ENCODE data around the gene ACAA1.
"Not testable (repeated sequence)": the region's sequence is repeated elsewhere in the genome, so short reads cannot be mapped to it uniquely, and the experiment has no call there.

ACAA1 gene, protein sequence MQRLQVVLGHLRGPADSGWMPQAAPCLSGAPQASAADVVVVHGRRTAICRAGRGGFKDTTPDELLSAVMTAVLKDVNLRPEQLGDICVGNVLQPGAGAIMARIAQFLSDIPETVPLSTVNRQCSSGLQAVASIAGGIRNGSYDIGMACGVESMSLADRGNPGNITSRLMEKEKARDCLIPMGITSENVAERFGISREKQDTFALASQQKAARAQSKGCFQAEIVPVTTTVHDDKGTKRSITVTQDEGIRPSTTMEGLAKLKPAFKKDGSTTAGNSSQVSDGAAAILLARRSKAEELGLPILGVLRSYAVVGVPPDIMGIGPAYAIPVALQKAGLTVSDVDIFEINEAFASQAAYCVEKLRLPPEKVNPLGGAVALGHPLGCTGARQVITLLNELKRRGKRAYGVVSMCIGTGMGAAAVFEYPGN

DNA sequence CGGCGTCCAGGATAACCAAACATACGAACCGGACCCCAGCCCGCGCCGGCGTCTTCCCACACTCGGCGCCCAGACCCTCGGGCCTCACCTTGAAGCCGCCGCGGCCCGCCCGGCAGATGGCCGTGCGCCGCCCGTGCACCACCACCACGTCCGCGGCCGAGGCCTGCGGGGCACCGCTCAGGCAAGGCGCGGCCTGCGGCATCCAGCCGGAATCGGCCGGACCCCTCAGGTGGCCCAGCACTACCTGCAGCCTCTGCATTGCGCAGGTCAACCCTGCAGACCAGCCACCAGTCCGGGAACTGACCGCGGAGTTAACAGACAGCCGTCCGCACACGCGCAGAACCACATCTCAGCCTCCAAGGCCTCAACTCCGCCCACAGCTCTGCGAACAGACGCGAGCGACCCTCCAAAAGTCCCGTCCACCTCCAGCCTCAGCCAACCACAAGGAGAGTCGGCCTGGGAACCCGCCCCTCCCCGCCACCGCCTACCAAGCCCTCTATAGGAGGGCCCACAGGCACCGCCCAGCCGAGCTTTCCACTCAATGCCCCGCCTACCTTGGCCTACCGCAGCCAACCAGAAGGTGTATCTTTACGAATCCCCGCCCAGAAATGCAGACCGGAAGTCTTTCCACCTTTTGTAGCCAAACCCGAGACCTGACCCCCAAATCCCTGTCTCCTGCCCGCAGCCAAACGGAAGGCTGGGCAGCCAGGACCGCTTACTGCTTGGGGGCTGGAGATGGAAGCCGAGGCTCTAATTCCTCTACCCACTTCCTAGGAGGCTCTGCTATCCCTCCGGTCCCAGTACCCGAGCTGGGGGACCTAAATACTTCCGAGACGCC, at the start of gene ACAA1:
Gene ACAA1 (minus strand): TSS at position 351 of the 838 bp plus-strand sequence. CDS start 92 bp downstream, at position 259.
- peak; percentile 94 to 96 for DNase-seq (ENCODE audit: low read depth in 1 of 2, low spot score in 1 of 2)

DNA sequence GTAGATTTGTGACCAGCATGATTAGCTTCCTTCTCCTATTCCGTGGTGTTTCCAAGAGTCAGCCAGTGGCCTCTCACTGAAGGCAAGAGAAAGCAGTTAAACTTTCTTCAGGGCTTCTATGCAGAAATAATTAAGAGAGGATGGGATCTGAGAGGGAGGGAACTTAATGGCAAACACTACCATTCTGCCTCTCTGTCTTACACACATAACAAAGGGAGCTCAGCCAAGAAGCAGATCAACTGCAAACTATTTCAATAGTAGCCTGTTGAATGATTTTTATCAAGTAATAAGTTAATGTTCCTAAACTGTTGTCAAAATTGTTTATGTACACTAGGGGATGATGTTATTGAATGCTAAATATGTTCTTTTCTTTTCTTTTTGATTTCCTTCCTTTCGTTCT, 40.3 kb upstream of the ACAA1 start:
- DNase-seq (ENCODE audit: low read depth in 1 of 2, low spot score in 1 of 2), result no peak

DNA sequence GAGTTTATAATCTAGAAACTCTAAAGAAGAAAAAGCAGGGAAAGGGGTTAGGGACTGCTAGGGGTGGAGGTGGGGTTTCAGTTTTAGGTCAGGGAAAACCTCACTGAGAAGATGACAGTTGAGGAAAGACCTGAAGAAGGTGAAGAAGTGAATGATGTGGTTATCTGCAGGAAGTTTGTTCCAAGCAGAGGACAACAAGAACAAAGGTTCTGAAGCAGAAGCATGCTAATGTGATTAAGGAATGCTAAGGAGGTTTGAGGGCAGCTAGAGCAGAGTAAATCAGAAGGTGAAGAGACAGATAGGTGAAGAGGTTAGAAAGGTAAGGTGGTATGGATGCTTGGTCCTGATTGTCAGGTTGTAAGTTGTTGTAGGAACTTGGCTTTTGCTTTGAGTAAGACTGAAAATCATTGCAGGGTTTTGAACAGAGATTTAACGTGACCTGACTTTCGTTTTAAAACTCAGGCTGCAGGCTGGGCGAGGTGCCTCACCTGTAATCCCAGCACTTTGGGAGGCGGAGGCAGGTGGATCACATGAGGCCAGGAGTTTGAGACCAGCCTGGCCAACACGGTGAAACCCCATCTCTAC, 37.0 kb upstream of the ACAA1 start:
- no peak for DNase-seq (ENCODE audit: low read depth in 1 of 2, low spot score in 1 of 2)

DNA sequence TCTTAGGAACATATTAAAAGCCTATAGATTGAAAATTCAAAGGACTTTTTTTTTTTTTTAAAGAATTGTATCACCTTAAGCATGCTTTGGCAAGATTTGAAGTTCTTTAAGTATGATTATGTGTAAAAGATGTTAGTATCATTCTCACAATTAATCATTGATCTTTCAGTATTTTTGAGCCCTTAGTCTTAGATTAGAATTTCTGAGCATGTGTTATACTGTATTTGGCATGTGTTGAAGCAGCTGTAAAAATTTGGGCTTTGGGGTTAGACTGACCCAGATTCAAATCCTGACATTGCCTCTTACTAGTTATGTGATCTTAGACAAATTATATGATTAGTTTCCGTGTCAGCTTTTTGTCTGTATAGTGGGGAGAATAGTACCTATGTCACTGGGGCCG, 34.7 kb upstream of the ACAA1 start:
- no peak for DNase-seq (ENCODE audit: low read depth in 1 of 2, low spot score in 1 of 2)

DNA sequence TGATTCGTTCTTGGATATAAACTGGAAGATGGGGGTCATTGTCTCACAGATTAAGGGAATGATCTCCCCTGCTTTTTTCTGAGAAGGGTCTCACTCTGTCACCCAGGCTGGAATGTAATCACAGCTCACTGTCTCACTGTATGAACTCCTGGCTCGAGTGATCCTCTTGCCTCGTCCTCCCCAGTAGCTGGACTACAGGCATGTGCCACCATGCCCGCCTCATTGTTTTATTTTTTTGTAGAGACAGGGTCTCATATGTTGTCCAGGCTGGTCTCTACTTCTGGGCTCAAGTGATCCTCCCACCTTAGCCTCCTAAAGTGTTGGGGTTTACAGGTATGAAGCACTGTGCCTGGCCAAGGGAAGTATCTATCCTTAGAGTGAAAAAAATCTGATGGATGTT, 33.8 kb upstream of the ACAA1 start:
- no peak for DNase-seq (ENCODE audit: low read depth in 1 of 2, low spot score in 1 of 2)

DNA sequence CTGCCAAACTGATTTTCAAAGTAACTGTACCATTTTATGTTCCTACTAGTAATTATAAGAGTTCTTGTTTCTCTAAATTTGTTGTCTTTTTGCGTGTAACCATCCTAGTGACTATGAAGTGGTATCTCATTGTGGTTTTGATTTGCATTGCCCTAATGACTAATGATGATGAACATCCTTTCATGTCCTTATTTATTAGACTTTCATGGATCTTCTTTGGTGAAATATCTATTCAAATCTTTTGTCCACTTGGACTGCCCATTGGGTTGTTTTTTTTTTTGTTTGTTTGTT, 32.0 kb upstream of the ACAA1 start:
- no peak for DNase-seq (ENCODE audit: low read depth in 1 of 2, low spot score in 1 of 2)

DNA sequence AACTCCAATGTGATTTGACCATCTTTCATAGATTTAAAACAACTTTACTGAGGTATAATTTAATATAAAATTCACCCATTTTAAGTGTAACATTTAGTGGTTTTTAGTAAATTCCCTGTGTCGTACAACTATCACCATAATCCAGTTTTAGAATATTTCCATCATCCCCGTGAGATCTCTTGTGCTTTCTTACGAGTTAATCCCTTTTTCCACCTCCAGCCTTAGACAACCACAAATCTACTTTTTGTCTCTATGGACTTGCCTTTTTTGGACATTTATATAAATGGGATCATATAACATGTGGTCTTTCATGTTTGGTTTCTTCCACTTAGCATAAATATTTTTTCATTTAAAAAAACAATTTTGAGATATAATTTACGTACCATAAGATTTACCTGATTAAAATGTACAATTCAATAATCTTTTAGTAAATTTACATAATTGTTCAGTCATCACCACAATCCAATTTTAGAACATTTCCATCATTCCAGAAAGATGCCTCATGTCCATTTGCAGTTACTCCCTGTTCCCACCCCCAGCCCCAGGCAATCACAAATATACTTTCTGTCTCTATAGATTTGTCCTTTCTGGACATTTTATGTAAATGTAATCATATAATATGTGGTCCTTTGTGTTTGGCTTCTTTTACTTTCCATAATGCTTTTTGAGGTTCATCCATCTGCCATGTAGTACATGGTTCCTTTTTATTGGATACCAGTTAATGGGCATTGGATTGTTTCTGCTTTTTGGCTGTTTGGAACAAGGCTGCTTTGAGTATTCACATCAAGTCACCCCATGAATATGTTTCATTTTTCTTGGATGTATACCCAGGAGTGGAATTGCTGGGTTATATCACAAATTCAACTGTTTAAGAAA, 31.5 kb upstream of the ACAA1 start:
- DNase-seq (ENCODE audit: low read depth in 1 of 2, low spot score in 1 of 2), result no peak

DNA sequence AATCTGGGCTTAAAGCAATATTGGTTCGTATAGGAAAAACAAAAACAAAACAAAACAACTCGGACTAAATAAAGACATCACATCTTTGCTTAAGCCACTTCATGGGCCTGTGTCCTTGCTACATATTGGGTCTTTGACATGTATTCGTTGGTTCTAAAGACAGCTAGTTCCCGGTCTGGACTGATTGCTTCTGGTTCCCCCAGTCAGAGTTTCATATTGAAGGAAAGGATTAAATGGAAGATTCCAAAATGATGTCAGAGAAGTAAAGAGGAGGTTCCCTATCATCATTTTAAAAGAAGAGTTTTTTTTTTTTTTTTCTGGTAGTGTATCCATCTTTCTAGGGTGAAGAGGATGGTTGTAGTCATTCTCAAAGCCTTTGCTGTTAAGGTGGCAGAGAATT, 30.7 kb upstream of the ACAA1 start:
- DNase-seq (ENCODE audit: low read depth in 1 of 2, low spot score in 1 of 2), result no peak

DNA sequence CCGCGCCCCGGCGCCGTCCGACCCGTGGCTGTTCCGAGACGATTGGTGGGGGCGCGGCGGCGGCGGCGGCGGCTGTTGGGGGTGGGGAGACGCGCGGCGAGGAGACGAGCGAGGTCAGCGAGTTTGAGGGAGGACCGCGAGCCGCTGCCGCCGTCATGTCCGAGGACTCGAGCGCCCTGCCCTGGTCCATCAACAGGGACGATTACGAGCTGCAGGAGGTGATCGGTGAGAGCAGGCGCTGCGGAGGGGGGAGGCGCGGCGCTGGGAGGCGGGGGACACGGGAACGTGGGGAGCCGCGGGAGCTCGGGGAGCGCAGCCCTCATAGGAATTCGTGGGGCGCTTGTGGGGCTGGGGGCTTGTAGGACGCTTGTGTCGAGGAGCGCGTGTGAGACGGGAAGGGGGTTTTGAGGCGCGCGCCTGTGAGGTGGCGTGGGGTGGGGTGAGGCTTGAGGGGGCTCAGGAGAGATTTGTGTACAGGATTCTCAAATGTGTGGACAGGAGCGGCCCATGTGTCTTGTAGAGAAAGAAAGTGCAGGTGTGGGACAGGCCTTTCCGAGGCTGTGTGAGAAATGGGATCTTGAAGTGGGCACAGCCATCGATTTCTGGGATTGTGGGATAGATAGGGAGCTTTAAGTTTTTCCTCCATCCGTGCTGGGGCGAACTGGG, 28.9 kb upstream of the ACAA1 start:
- no peak for DNase-seq (ENCODE audit: low read depth in 1 of 2, low spot score in 1 of 2)

DNA sequence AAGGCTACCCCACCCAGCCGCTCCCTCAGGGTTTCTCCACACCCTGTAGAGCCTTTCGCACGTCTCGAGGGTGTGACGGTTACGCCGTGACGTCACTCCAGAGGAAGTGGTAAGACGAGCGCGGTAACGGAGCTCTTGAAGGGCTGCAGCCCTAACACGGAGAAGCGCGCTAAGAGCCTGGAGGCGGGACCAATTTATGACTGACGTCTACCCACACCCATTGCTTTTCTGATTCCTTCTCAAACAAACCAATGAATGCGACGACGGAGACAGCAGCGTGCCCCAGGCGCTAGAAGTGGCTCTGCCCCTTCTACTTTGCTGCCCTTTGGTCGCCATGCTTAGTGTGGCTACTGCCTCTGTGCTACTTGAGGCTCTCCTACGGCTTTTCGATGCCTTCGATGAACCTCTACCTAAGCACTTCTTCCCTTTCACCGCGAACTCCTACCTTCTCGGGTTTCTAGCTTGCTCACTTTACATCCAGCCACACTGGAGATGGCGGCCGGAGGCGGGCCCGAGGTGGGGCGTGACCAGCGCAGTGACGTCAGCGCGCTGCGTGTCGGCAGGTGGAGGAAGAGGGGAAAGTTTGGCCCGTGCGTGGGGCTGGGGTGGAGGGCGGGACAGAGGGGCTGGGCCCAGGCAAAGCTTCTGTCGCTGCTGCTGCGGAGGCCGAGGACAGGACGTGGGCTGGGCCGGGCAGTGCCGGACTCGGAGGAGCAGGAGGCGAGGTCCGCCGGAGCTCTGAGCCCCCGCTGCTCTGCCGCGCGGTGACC, 28.2 kb upstream of the ACAA1 start, which contains the start of gene OXSR1:
Gene OXSR1 (plus strand): TSS at position 586 of the 770 bp plus-strand sequence. CDS start 340 bp downstream, outside the sequence.
- peak; percentile 91 to 92 for DNase-seq (ENCODE audit: low read depth in 1 of 2, low spot score in 1 of 2)

DNA sequence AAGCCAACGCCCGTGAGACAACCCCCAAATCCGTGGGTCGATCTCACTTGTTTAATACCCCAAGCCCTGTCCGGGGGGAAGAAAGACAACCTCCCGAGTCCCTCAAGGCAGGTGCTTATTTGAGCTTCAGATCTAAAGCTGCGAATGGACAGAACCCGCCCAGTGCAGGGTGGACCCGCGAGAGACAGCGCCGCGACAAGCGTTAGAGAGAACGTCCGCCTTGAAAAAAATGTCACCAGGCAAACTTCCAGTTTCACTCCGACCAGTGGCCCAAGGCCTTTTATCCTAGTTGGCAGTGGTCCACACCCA, 27.7 kb upstream of the ACAA1 start:
- no peak for DNase-seq (ENCODE audit: low read depth in 1 of 2, low spot score in 1 of 2)

DNA sequence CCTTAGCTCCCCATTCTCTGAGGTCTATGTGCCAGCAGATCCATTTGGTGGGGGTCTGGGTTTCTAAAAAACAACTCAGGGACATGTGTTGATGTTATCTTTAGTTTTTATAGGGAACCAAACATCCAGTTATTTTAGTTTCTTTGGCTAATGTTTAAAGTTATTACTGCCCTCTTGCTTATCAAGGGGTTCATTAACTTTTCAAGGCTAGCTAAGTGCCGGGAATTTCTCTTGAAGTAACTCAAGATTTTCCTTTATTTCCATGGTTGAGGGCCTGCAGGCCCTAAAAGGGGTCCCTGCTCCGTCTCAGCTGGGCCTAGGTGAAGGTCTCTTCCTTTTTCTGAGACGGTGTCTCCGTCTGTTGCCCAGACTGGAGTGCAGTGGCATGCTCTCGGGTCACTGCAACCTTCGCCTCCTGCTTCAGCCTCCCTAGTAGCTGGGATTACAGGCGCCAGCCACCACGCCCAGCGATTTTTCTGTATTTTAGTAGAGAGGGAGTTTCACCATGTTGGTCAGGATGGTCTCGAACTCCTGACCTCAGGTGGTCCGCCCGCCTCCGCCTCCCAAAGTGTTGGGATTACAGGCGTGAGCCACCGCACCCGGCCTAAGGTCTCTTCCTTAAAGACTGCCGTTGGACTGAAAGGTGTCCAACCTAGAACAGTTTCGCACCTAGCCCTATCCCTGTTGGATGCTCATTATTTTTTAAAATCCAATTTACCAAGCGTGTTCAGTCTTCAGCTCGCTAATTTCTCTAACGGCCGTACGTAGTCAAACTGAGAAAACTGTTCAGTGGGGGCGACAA, 27.1 kb upstream of the ACAA1 start:
- no peak for DNase-seq (ENCODE audit: low read depth in 1 of 2, low spot score in 1 of 2)

DNA sequence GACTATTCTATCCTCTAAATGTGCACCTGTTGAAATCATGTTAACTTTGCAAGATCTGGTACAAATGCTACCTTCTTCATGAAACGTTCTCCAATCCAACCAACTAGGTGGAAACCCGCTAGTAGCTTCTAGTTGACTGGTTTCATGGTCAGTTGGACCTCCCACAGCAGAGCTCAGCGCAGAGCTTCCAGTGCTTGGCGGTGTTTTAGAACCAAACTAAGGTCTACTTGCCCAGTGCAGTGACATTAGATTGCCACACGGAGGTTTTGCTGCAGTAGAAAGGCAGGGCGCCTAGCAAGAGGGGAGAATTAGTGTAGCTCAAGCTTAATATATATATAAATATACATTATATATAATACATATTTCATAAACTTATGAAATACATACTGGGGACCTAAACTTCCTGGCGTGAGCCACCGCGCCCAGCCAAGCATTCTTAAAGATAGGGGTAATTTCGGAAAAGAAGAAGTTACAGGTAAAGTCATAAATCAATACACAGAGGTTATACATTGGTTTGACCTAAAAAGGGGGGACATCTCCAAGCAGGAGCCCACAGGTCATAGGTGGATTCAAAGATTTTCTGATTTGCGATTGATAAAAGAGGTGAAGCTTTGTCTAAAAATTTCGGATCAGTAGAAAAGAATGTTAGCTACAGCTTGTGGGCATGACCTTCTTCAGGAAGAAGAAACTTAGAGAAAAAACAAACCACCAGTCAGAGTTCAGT, 26.4 kb upstream of the ACAA1 start:
- no peak for DNase-seq (ENCODE audit: low read depth in 1 of 2, low spot score in 1 of 2)

DNA sequence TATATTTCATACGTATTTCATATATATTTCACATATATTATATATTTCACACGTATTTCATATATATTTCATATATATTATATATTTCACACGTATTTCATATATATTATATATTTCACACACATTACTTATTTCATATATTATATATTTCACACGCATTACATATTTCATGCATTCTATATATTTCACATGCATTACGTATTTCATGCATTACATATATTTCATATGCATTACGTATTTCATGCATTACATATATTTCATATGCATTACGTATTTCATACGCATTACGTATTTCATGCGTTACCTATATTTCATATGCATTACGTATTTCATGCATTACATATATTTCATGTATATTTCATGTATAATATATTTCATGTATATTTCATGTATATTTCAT, 23.8 kb upstream of the ACAA1 start:
- DNase-seq (ENCODE audit: low read depth in 1 of 2, low spot score in 1 of 2), result not testable (repeated sequence)

DNA sequence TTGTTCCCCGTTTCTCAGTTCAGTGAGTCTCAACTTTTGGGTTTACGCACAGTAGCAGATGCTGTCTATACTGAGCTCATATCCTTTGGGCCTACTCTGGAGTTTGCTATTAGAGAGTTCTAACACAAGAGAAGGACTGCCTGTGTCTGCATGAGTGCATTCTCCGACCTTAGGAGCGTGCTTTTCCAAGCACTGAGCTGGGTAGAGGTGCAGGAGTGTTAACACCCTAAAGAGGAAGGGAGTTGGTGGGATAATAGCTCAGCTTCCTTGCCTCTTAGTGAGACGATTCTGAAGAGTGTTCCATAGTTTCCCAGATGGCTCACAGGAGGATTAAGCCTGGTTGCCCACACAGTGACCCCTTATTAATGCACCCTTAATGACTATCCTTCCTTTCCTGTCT, 21.5 kb upstream of the ACAA1 start:
- no peak for DNase-seq (ENCODE audit: low read depth in 1 of 2, low spot score in 1 of 2)

DNA sequence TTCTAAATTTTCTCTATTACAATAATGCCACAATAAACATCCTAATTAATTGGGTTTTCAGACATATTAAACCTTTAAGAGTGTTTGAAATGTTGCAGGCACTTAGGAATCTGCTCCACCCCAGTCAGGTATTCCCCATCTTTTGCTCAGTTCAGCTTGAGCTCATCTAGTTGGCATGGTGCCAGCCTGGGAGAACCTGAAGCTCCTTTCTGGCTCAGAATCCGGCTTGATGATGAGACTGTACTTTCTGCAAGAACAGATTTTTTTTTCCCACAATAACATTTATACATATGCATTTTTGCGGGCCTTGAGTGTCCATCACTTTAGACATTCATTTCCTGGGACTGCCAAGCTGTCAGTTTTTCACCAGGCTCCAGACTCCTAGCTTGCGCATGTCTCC, 20.7 kb upstream of the ACAA1 start:
- DNase-seq (ENCODE audit: low read depth in 1 of 2, low spot score in 1 of 2), result no peak

DNA sequence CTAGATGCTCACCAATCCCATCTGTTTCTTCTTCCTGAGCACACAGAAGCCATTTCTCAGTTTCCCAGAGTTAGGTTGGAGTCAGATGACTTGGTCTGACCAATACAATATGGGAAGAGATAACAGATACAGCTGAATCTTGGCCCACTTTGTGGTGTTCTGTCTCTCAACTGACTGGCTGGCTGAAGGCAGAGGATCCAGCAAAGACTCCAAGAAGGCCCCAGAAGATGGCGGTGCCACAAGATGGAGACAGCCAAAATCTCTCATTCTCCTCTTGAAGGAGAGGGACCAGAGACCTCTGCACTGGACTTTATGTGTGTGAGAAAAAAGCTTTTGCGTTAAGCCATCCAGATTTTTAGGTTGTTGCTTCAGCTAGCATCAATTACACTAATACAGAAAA, 20.2 kb upstream of the ACAA1 start:
- no peak for DNase-seq (ENCODE audit: low read depth in 1 of 2, low spot score in 1 of 2)

DNA sequence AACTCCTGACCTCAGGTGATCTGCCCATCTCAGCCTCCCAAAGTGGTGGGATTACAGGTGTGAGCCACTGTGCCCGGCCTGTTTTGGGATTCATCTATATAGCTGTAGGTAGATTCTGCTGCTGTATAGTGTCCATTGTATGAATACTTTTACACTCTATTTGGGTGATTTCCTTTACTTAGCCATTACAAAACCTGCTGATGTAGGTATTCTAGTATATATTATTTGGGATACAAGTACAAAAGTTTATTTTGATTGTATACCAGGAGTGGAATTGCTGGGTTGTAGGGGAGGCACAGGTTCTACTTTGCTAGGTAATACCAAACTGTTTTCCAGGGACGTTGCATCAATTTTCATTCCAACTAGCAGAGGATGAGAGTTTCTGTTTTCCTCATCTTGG, 18.9 kb upstream of the ACAA1 start:
- DNase-seq (ENCODE audit: low read depth in 1 of 2, low spot score in 1 of 2), result no peak
